HG03460 (cell line): Measurements from ENCODE around the gene SLC22A8.
"Not testable (repeated sequence)": the region's sequence is repeated elsewhere in the genome, so short reads cannot be mapped to it uniquely, and the experiment has no call there.

Experiments used
- ATAC-seq: cut with Tn5 transposase; IDR thresholded peaks from one replicate; pipeline ENCODE4 v1.9.1; 2021; ENCODE audit not compliant: unreplicated experiment

SLC22A8 gene

DNA sequence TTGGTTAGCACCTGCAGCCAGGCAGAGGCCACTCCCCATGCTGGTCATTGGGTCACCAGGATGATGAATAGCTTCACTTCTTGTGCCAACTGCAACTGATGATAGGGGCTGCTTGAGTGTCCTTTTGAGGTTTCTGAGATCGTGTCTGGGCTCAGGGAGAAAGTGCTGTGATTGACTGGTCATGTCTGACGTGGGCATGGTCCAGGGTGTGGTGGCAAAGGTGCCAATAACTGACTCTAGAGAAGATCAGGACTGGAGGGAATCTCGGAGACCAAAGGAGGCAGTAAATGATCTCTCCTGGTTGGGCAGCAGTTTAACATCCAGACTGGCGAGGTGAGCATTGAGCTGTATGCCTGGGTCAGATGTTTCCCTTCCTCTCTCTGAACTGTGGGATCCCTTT, 20.9 kb downstream of the SLC22A8 start:
- ATAC-seq: no peak

DNA sequence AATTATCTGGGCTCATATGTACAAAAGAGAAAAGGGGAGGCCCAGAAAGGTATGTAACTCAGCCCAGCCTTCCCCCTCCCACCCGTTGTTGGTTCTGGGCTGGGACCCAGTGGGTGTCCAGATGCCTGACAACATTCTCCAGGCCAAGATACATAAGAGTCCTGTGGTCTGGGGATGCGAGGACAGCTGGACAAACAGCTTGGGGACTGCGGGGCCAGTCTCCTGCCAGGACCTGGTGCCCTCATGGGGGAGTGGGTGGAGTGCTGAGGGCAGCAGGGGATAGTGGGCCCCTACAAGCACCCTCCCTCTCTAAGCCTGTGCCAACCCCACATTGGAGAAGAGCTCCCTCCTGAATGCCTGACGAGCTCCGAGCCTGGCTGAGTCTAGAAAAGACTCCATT, 27.4 kb downstream of the SLC22A8 start:
- ATAC-seq: no peak

DNA sequence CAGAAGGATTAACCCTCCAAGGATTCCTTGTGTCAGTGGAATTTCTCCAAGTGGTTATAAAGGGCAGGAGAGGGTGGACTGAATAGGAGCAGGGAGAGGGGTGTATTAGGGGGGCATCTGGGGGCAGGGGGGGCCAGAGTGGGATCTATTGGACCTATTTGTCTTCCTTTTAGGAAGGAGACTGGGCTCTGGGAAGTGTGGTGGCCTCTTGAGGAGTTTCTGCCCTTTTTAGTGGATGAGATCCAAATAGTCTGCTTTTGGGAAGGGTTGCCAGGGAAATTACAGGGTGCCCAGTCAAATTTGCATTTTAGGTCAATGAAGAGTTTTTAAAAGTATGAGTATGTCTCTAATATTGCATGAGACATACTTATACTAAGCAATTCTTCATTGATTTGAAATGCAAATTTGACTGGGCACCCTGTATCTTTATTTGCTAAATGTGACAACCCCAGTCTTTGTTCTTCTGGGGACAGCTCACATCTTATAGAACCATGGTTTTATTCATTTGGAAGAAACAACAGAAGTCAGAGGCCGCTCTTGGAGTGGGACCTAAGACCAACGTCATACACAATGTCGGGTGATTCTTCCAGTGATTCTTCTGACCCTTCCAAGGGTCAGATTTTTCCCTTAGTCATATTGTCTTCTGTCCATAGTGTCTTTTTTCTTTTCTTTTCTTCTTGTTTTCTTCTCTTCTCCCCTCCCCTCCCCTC, 30.4 kb downstream of the SLC22A8 start:
- no peak for ATAC-seq

DNA sequence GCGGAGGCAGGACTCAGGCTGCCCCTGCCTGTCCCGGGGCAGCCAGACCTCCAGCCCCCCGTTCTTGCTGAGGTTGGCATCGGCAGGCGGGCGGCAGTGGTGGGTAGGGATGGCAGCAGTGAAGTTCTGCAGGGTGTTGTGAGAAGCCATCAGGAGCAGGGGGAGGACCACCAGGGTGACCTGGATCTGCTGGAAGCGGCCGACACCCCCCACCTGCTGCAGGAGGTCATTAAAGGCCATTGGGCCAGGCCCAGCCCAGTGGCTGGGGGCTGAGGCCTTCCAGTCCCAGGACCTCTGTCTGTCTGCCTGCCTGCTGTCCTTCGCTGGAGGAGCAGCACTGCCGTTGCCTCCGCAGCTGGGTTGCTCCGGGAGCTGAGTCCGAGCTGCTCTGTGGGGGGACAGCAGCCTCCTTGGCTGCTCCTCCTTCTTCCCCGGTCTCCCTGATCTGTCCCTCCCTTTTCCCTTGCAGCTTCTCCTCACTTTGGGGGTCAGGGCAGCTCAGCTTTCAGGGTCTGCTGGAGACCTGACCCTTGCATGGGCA, 31.1 kb downstream of the SLC22A8 start, which contains the start of gene SLC22A6:
TSS of gene SLC22A6 (minus strand) at position 517 of the 541 bp plus-strand sequence. CDS start at position 240, 277 bp downstream.
- no peak for ATAC-seq

DNA sequence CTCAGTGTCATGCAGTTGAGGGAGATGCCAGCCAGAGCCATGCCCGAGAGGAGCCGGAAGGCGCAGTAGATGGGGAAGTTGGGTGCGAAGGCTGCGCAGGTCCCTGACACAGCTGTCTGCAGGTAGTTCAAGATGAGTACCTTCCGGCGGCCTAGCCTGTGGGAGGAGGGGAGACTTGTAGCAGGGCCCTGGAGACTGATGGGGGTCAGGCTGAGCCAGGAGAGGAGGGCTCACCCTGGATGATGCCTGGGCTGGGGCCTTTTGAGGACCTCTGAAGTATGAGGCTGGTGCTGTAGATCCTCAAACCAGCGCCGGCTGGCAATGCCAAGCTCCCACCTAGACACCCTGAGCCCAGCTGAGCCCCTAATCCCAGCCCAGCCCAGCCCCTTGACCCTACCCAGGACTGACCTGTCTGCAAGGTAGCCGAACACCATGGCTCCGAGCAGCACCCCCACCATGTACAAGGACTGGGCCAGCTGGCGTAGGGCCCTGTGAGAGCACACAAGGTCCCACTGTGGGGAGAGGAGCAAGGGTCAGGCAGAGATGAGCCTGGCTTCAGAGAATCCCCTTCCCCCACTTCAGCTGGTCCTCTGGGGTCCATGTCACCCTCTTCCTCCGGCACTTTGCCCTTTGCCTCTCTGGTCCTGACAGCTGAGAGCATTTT, 32.0 kb downstream of the SLC22A8 start:
- ATAC-seq: no peak

- no peak for ATAC-seq
Observed at GRCh38 chr11:62981743-62982142, 33.9 kb downstream of the SLC22A8 start.

- ATAC-seq: no peak
Observed at GRCh38 chr11:62980133-62980760, 35.4 kb downstream of the SLC22A8 start.

DNA sequence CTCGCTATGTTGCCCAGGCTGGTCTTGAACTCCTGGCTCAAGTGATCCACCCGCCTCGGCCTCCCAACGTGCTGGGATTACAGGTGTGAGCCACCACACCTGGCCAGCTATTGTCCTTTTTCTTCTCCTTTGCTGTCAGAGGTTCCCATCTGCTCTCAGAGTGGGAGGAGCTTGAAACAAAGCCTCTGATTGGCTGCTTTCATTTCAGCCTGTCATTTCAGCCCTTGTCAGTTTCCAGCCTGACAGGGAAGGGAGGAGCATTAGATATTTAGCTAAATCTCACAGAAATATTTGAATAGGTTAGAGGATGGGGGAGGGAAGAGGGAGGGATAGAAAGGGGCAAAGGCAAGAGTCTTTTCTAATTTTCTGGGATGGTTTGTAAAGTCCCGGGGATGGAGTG, 39.5 kb downstream of the SLC22A8 start:
- ATAC-seq: no peak

GRCh38 chr11:62974848-62975522, 40.7 kb downstream of the SLC22A8 start:
- ATAC-seq: no peak

DNA sequence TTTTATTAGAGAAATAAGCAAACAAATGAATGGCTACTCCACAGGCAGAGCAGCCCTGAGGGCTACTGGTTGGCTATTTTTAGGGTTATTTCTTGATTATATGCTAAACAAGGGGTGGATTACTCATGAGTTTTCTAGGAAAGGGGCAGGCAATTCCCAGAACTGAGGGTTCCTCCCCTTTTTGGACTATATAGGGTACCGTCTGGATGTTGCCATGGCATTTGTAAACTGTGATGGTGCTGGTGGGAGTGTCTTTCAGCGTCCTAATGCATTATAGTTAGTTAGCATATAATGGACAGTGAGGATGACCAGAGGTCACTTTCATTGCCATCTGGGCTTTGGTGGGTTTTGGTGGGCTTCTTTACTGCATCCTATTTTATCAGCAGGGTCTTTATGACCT, 50.1 kb downstream of the SLC22A8 start:
- ATAC-seq: no peak

DNA sequence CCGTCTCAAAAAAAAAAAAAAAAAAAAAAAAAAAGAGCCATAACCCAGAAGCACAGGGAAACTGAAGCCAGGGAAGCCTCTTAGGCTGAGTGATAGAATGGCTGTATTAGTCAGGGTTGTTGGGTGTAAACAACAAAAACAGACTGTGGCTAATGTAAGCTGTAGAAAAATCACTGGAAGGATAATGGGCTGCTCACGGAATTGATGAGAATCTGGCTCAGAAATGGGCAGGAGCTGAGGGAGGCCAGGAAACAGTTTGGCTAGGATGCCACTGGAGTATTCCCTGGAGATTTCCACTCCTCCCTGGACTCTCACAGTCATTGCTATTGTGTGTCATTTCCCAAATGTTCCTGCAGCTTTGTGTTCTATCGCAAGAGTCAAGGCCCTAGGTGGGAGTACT, 53.2 kb downstream of the SLC22A8 start:
- no peak for ATAC-seq

DNA sequence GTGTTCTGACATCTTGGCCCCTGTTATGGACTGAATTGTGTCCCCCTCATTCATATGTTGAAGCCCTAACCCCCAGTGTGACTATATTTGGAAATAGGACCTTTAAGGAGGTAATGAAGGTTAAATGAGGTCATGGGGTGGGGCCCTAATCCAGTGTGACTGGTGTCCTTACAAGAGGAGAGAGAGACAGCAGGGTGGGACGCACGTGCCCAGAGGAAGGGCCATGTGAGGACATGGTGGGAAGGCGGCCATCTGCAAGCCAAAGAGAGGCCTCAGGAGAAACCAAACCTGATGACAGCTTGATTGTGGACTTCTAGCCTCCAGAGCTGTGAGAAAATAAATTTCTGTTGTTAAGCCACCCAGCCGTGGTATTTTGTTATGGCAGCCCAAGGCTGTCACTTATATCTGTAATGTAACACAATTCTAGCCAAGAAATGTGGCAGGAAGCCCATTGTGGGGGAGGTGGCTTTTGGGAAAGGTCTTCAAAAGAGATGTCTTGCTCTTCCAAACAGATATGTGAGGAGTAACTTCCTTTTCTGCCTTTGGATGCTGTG, 54.5 kb downstream of the SLC22A8 start:
- ATAC-seq: no peak

DNA sequence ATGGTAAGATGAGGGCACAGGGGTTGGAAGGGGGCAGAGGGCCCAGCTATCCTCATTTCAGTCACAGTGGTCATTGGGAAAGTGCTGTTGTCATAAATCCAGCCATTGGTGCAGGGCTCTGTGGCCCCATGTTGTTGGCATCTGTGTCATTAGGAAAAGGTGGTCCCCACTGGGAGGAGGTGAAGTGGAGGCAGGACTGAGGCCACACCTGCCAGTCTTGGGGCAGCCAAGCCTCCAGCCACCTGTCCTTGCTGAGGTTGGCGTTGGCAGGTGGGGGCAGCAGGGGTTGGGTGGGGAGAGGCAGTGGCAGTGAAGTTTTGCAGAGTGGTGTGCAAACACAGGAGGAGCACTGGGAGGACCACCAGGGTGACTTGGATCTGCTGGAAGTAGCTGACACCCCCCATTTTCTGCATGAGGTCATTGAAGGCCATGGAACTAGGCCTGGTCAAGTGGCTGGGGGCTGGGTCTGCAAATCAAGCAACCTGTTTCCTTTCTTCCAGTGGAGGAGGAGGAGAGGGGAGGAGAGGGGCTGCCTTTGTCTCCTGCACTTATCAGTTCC, 56.1 kb downstream of the SLC22A8 start:
- ATAC-seq: no peak

GRCh38 chr11:62958547-62959421, 56.9 kb downstream of the SLC22A8 start:
- no peak for ATAC-seq

GRCh38 chr11:62957147-62957546, 58.5 kb downstream of the SLC22A8 start:
- ATAC-seq: no peak

- no peak for ATAC-seq
Observed at GRCh38 chr11:62954478-62954877, 61.2 kb downstream of the SLC22A8 start.

DNA sequence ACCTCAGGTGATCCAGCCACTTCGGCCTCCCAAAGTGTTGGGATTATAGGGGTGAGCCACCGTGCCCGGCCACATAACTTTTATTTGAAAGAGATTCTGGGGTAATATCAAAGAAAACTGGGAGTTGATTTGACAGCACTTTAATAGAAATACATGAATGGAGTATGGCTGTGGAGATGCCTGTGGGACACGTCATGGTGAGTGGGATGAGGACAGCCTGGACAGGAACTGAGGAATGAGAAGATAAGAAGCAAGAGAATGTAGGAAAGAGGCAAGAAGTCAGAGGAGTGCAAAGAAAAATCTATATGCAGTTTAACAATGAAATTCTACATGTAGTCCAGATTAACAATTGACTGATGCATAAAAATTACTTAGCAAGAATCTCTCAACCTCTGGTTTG, 61.8 kb downstream of the SLC22A8 start:
- ATAC-seq: no peak

DNA sequence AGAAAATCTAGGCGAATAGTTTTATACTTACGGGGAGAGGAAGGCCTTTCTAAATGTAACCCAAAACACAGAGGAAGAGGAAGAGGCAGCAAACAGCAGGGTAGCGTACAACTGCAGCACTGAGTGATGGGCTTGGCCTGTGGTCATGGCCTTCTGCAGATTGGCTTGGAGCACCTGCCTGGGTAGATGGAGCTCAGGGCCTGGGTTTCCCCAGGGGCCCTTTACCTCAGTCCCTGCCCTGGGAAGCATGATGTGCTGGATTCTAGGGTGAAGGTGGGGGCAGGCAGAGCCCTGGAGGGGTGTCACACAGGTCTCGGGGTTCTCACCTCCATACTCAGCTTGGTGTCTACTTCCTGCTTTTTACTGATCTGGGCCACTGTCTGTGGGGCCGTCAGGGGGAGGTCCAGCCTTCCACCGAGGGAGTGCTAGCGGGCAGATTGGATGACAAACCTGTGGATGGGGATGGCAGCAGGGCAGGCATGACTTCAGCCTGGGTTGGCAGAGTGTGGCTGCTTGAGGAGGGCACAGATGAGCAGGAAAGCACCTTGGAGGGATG, 66.8 kb downstream of the SLC22A8 start:
- ATAC-seq: no peak

DNA sequence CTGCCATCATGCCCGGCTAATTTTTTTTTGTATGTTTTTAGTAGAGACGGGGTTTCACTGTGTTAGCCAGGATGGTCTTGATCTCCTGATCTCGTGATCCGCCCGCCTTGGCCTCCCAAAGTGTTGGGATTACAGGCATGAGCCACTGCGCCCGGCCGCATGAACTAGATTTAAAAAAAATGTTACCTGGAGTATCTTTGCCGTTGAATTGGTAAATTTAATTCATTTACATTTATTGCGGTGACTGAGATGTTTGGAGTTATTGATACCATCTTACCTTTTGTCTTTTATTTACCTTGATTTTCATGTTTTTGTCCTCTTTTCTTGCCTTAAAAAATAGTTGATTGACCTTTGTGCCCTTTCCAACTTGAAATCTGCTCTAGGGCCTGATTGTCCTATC, 70.1 kb downstream of the SLC22A8 start:
- ATAC-seq: not testable (repeated sequence)
